ENCODE data around the gene TIGD3.

Gene TIGD3

DNA sequence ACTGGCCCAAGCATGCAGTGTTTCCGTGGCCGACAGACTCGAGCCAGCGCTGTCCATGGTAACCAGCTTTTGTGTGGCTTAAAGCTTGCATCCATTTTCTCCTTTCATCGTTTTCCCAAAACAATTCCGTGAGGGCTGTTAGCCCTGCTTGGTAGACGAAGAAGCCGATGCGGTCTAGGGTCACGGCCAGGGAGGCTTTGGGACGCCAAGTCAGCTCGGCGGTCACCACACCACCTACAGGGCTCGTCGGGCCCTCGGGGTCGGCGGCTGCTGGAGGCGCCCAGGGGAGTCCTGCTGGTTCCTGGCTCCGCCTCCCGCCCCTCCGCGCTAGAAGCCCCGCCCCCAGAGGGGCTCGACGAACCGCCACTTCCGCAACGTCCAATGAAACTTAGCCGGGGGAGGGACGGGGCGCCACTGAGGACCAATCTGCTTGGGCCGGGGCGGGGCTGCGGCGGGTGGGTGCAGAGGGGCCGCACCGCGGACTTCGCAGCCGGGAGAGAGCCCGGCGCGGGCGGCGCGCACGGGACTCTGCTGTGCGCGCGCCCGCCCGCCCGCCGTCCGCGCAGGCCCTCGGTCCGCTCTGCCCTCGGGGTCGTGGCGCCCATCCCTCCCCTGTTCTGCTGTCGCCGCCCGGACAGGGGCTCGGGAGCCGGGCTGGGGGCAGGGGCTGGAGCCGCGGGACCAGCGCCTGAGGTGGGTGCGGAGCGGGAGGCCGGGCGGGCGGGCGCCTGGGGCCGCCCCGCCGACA is at the start of gene TIGD3:
TSS of gene TIGD3 (plus strand) at position 487 of the 748 bp plus-strand sequence. CDS start 1,058 bp downstream, outside the sequence.
- DNase-seq (ENCODE audit: low read depth in 2 of 3, low spot score in 2 of 3) = peak; percentile 92 to 97 (median 96)

DNA sequence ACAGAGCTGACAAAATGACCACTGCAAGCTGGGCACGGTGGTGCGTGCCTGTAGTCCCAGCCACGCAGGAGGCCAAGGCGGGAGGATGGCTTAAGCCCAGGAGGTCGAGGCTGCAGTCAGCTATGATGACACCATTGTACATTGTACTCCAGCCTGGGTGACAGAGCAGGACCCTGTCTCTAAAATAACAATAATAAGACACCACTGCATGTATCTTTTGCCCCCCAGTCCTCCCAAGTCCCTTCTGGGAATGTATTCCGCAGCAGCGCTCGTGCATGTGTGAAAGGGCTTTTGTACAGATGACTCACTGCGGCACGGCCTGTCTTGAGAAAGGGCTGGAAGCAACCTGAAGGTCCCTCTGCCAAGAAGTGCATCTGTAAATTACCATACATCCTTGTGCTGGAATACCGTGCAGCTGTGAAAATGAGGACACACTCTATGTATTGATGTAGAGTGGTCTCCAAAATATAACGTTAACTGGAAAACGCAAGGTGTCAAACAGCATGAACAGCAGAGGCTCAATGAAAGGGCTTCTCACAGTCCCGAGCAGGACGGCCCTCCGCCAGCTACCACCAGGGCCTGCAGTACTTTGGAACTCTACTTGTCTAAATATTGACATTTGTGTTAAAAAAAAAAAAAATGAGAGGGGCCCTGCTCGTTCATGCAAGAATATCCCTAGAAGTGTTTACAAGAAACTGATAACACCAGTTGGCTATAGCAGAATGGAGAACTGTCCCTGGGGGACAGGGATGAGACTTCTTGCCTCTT is 48.9 kb upstream of the TIGD3 start:
- no peak for DNase-seq (ENCODE audit: low read depth in 2 of 3, low spot score in 2 of 3)

DNA sequence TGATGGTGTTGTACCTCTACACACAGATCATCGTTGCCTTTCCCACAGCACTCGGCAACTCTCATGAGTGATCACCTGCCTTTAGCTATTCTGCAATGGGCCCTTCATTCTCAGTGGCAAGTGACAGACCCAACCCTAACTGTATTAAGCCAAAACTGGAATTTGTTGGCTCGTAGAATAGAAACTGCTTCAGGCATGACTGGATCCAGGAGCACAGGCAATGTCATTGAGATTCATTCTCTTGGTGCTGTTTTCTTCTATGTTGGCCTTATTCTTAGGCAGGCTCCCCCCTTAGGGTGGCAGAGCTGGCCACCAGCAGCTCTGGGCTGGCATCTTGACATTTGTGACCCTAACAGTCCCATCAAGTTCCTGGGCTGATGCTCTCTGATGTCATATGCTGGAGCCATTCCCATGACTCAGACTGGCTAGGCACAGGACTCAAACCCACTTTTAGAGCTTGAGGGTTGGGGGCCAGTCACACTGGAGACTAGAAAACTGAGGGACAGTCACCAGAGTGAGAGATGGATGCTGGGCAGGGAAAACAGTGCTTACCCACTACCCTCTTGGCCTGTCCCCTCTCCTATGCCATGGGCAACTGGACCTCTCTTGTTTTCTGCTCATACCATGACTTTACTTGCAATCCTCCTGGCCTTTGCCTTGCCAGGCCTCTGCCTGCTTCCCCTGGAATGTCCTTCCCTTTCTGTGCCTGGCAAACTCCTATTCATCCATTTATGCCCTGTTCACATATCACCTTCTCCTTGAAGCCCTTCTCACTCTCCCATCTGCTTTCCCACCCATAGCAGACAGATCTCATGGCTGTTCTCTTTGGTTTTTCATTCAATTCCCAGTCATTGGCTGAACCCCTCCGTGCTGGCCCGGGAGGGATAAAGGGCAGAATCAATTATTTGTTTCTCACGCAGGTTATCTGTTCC is 47.0 kb upstream of the TIGD3 start:
- no peak for DNase-seq (ENCODE audit: low read depth in 2 of 3, low spot score in 2 of 3)

GRCh38 chr11:65308281-65308891 is 46.2 kb upstream of the TIGD3 start:
- no peak for DNase-seq (ENCODE audit: low read depth in 2 of 3, low spot score in 2 of 3)

DNA sequence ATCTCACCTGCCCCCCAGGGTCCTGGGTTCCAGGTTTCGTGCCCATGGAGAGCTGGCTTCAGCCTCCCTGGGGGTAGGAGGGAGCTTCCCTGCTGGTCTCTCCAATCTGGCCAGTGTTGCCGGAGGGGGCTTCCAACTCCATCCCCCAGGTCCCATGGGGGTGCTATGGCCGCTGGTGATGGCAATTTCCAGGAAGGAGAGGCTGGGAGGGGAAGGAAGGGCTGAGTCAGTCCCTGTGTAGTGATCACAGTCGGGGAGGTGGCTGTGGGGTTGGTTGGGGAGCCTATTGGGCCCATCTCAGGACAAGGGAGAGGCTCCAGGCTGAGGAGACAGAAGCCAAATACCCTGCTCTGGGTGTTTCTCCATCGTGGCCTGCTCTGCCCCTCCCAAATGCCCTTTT is 45.5 kb upstream of the TIGD3 start:
- no peak for DNase-seq (ENCODE audit: low read depth in 2 of 3, low spot score in 2 of 3)

DNA sequence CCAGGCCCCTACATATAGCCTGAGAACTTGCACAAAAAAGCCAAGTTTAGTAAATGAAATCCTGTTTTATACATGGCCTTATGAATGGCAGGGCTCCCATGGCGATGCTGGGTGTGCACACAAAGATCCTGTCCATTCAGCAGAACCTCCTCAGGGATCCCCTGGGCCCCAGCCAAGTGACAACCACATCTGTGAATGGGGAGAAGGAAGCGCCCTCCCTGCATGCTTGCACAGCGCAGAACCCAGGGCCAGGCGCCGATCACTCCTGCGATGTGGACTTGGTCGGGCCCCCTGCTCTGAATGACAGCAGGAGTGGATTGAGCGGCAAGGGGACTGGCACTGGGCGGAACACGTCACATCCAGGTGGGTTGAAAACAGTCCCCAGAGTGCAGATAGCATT is 44.3 kb upstream of the TIGD3 start:
- DNase-seq (ENCODE audit: low read depth in 2 of 3, low spot score in 2 of 3) = no peak

DNA sequence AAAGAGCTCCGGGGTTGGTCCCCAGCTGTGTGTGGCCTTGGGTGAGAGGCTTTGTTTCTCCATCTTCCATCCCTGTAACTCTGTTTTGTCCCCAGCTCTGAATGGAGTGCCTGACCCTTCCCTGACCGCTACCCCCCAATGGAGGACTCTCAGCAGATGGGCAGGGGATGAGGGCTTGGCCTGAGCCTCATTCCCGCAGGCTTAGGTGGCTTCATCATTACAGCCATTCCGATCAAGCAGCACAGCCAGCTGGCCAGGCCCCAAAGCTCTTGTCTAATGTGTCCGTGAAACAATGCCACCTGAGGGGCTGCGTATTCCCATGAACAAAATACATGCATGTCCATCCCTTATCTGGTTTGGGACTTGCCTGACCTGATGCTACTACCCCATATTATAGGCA is 43.8 kb upstream of the TIGD3 start:
- DNase-seq (ENCODE audit: low read depth in 2 of 3, low spot score in 2 of 3) = no peak

GRCh38 chr11:65311170-65311678 is 43.3 kb upstream of the TIGD3 start:
- DNase-seq (ENCODE audit: low read depth in 2 of 3, low spot score in 2 of 3) = no peak

DNA sequence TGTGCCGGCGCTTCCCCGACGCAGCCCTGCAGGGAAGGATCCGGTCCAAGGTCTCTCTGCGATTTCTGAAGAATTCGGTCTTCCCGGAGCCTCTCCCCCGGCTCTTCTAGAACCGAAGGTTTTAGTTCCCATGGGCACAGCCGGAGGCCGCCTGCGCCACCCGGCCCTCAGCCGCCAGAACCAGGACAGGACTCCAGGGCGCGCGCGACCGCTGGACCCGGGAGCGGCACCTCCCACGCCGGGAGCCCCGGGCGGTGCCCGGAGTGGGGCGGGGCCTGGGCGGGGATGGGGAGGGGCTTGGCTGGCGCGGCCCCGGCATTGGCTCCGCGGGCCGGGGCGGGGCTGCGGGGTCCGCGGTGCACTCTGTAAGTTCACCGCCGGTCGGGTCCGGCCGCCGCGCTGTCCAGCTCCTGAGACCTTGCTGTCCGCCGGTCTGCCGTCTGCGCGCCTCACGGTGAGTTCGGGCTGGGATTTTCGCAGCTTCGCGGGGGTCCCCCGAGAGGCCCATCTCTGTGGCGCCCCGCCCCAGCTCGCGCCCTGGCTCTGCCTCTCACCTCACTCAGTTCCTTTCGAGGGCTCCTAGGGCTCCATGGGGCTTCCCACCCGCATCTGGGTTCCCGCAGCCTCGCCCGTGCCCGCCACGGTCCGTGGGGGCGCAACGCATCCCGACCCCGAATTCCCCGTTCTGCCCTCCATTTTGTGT is 39.9 kb upstream of the TIGD3 start, which contains the start of gene CDC42EP2:
TSS of gene CDC42EP2 (plus strand) at position 366 of the 703 bp plus-strand sequence. CDS start 6,033 bp downstream, outside the sequence.
- peak; percentile 48 to 65 (median 50) for DNase-seq (ENCODE audit: low read depth in 2 of 3, low spot score in 2 of 3)

- DNase-seq (ENCODE audit: low read depth in 2 of 3, low spot score in 2 of 3) = peak; percentile 59 to 91 (median 84)
Observed at GRCh38 chr11:65315204-65315865, 39.2 kb upstream of the TIGD3 start.

DNA sequence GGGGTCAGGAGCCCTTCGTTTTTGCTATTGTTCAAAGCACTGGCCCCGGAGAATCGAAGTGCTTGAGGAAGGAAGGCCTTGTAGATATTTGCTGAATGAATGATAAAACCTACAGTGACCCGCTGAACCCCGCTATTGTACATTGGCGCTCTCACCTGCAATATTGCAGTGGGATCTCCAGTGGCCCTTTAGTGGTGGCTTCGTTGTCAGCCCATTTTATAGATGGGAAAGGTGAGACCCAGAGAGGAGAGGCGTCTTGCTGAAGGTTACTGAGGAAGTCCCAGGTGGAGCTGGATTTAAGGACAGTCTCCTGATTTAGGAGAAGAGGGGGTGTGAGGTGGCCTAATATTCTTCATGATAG is 38.7 kb upstream of the TIGD3 start:
- DNase-seq (ENCODE audit: low read depth in 2 of 3, low spot score in 2 of 3) = no peak

DNA sequence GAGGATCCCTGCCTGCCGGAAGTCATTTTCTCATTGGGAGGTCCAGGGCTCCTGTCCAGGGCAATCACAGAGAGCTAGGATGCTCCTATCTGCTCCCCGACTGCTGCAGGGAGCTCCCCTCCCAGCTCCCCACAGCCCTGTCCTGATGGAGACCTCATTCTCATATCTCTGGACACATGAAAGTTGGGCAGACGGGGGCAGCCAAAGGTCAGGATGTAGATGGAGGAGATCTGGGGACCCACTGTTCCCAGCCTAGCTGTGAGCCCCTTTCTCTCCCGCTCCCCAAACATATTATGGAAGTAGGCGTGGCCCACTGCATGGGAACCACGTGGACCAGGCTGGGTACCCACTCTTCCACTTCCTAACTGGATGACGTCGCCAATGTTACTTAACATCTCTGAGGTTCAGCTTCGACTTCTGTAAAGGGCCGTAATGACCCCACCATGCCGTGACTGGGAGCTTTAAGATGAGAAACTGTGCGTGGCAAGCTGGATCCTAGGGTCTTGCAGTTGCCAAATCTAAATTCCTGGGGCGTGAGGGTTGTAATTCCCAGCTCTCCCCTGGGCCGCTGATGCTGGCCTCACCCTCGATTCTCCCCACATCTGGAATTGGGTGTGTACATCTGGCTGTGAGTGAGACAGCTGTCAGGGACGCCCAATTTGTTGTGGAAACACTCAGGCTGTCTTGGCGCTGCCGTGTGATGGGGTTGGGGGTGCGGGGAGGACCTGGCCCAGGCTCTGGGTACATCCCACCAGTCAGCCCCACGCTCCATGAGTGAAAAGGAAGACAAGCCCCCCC is 38.1 kb upstream of the TIGD3 start:
- no peak for DNase-seq (ENCODE audit: low read depth in 2 of 3, low spot score in 2 of 3)

DNA sequence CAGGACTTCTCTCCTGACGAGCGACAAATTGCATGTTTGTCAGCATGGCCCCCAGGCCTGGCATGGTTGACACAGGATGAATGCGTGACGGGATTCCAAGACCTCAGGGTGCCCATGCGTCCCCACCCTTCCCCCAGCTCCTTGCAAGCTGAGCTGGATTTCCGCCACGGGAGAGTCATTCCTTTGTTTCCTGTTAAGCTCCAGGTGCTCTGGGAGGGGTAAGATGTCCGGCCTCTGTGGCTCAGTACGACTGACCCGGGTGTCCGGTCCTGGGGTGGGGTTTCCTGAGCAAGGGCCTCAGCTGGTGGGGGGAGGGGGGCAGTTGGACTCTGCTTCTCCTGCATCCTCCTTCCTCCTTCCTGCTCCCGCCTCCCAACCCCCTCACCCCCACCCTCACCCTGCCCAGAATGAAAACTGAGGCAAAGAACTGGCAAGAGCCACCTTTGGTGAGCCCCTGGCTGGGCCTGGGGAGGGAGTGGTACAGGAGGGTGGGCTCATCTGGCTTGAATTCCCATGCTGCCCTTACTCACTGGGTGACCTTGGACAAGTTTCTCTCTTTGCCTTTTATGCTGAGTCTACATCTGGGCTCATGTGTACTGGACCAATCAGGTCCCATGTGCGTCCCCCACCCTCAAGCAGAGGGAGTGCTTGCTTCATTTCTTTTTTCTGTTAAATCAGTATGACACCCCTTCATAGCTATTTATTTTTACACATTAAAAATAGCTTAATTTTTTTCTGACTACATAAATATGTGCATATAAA is 37.3 kb upstream of the TIGD3 start:
- no peak for DNase-seq (ENCODE audit: low read depth in 2 of 3, low spot score in 2 of 3)

DNA sequence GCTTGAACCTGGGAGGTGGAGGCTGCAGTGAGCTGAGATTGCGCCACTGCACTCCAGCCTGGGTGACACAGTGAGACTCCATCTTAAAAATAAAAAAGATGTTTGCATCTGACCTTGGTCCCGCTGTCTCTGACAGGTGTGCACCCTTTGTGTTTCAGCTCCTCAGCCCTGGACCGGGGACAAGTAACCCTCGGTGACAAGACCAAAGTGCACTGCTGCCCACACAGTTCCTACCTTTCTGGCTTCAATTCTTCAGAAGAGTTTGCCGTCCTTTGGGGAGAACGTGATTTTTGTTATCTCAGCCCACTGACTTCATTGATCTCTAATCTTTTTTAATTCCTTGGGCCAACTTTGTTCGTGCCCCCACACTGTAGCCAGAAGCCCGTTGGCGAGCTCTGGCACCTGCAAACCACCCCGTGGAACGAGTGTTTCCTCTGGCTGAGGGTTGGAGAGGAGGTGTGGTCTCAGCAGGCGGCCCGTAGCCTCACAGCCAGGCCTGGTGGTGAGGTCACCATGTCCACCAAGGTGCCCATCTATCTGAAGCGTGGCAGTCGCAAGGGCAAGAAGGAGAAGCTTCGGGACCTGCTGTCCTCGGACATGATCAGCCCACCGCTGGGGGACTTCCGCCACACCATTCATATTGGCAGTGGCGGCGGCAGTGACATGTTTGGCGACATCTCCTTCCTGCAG is 34.0 kb upstream of the TIGD3 start:
- DNase-seq (ENCODE audit: low read depth in 2 of 3, low spot score in 2 of 3) = no peak

- DNase-seq (ENCODE audit: low read depth in 2 of 3, low spot score in 2 of 3) = no peak
Observed at GRCh38 chr11:65321076-65321475, 33.5 kb upstream of the TIGD3 start.

DNA sequence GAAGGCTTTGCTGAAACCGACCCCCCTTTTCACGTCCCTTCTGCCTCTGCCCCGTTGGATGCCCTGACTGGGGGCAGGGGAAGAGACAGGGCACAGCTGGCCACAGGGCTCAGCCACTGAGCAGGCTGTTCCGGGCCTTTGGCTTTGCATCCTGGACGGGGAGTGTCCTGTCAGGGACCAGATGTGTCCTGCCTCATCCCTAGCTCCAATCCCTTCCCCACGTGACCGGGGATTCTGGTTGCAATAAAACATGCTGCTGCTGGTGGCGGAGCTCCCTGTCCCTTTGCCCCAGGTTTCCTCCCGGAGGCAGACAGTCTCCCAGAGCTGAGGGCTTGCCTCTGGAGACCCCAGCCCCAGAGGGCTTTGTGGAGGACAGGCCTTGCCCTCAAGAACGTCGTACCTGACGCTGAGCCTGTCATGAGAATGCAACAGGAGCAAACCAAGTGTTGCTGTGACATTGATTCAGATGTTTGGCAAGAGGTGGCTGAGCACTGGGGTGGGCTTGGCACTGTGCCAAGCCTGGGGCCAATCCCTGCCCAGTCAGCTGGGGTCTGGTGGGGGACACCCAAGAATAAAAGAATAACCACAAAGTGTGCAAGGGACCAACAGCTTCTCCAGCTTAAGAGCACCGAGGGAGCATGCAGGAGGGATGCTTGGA is 32.6 kb upstream of the TIGD3 start:
- no peak for DNase-seq (ENCODE audit: low read depth in 2 of 3, low spot score in 2 of 3)

DNA sequence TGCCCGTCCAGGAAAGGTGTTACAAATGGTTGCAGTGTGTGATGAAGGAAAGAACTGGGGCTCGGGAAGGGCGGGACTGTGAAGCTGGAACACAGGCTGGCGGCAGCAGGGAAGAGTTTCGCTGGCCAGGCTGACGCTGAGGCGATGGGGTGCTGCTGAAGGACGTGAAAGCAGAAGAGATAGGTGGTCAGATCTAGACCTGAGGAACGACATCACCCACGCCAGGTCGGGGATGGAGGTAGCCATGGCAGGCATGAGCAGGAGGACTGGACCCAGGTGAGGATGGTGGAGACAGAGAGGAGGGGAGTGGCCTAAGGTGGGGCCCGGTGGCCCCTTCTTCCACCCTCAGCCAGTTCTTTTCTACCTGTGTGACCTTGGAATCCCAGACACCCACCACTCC is 30.7 kb upstream of the TIGD3 start:
- no peak for DNase-seq (ENCODE audit: low read depth in 2 of 3, low spot score in 2 of 3)

Measured in activated CD8-positive, alpha-beta memory T cell treated with anti-CD3 and anti-CD28 coated beads for 48 hours (primary cell).